Left renal pelvis (tissue), 4 donors: Measurements from ENCODE around the gene OR10H4. TPM values are rescaled to one million over a fixed set of nuclear protein-coding genes. Genes with fewer than 3 reads are reported as not detected.
"Not testable (repeated sequence)": the region's sequence is repeated elsewhere in the genome, so short reads cannot be mapped to it uniquely, and the experiment has no call there.

Experiments
- DNase-seq, 4 donors: peaks; one replicate each; pipeline ENCODE4 v3.0.0-alpha.2; 2013; ENCODE audit warnings: low read depth in 4 of 4, low spot score in 3 of 4
- polyA plus RNA-seq, 4 donors: library from polyadenylated mRNA; unstranded; fragments of 120-200 nt; gene quantifications; one replicate each; pipeline ENCODE4 v1.2.1, GENCODE V29; 2013; ENCODE audit not compliant: insufficient read length in 4 of 4

Gene OR10H4
- polyA plus RNA-seq, 4 donors = not detected

DNA sequence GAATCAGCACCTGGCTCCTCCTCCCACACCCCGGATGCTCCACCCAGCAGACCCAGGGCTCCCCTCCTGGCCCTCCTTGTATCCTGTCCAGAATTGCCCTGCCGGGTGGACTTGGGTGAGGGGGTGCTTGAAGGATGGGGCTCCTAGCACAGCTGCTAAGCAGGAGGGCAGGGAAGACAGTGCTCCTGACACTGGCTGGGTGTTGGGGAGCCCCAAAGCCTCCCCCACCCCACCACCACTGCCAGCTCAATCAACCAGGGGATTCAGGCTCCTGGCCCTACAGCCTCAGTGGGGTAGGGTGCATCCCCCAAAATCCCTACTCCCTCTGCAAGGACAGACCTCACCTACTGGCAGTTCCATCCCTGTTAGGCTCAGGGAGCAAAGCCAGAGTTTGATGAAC, 11.9 kb upstream of the OR10H4 start:
- DNase-seq = no peak

DNA sequence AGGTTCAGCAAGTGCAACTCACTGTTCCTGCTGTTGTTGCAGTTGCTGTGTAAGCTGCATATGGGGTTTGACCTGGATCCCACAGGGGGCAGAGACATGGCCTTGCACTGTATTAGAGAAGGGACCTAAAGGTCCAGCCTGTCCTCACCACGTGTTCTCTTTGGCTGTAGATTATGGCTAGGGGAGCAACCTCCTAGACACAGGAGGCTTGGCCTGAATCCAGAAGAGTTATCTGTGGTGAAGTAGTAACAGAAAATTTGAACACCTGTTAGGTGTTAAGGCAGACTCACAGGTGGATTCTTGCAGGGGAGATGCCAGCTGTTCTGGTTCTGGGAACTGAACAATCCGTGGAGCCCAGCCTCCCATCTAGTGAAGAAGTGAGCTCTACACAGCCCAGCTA, 11.0 kb upstream of the OR10H4 start:
- DNase-seq = no peak

GRCh38 chr19:15944401-15944800, 4.4 kb upstream of the OR10H4 start:
- DNase-seq = no peak

- DNase-seq = no peak
These were observed 3.5 kb upstream of the OR10H4 start for GRCh38 chr19:15945301-15945700.

DNA sequence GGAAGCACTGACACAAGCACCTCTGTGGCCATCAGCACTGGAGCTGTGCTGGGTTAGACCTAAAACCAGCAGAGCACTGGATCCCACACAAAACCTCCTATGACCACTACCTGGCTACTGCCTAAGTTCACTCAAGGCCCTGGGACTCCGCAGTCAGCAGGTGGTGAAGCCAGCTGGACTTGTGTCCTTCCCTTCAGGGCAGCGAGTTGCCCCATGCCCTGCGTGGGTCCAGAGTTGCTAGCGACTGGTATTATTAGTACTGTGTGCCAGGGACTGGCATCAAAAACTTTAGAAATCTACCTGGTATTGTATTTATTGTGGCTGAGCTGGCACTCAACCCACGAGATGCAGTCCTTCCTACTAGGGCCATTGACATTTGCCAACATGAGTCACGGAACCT, 6.0 kb downstream of the OR10H4 start:
- no peak for DNase-seq

GRCh38 chr19:15962319-15962718, 13.5 kb downstream of the OR10H4 start:
- DNase-seq = no peak

DNA sequence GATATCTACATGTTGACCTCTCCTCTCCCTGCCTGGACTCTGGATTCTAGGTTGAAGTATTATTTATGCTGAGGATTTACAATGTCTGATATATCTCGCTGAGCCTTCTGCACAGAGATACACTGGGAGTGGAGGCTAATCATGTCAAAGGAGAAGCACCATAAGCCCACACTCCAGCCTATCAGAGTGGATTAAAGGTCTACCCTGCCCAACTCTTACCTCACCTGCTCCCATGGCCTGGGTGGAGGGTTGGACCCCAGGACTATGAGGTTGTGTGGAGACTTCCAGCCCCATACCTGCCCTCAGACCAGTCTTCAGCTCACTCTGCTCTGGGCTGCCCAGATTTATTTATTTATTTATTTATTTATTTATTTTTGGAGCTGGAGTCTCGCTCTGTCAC, 15.4 kb downstream of the OR10H4 start:
- DNase-seq = no peak

GRCh38 chr19:15971224-15971780, 22.5 kb downstream of the OR10H4 start:
- no peak for DNase-seq

DNA sequence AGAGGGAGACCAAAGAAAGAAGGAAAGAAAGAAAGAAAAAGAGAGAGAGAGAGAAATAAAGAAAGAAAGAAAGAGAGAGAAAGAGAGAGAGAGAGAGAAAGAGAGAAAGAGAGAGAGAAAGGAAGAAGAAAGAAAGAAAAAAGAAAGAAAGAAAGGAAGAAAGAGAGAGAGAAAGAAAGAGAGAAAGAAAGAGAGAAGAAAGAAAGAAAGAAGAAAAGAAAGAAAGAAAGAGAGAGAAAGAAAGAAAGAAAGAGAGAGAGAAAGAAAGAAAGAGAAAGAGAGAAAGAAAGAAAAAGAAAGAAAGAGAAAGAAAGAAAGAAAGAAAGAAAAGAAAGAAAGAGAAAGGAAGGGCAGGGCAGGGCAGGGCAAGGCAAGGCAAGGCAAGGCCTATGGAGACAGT, 23.2 kb downstream of the OR10H4 start:
- DNase-seq = not testable (repeated sequence)

GRCh38 chr19:15974856-15975255, 26.0 kb downstream of the OR10H4 start:
- no peak for DNase-seq

DNA sequence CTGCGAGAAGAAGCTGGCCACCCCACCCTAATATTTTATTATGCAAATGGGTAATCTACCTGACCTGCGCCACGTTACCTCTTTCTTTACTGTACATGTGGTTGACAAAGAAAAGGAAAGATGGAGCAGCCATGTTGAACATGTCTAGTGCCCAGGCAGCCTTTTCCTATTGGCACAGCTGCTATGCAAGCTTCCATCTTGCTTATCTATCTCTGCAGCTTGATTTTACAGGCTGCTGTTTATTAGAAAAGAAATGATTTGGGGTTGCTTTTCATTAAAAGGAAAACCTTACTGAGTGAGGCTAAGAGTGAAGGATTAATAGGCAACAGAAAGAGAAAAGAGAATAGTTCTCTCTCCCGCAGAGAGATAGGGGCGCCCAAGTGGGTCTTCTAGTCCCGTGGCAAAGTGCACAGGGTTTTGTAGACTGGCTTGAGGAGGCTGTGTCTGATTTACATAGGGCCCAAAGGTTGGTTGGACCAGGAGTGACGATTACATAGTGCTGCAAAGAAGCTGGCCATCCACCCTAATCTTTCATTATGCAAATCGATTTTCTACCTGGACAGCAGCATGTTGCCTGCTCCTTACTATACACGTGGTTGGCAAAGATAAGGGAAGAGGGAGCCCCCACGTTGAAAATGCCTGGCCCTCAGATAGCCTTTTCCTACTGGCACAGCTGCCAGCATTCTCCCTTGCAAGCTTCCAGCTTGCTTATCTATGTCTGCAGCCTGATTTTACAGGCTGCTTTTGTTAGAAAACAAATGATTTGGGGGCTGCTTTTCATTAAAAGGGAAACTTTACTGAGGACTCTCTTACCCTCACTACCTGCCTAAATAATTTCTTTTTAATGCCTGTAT, 28.3 kb downstream of the OR10H4 start:
- no peak for DNase-seq

DNA sequence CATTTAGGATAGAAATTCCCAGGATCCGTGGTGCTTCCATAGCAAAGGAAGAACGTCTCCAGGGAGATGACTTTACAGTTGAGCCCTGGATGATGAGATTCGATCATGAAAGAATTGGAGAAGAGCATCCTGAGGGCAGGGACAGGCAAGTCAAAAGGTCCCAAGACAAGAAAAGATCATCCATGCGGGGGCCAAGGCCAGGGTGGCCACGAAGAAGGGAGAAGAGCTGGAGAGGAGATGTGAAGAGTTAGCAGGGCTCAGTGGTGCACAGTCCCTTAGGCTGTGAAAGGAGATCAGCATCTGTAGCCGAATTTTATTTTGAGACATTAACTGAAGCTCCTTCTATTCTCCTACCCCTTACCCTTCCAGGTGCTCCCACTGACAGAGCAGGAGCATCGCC, 28.9 kb downstream of the OR10H4 start:
- no peak for DNase-seq

DNA sequence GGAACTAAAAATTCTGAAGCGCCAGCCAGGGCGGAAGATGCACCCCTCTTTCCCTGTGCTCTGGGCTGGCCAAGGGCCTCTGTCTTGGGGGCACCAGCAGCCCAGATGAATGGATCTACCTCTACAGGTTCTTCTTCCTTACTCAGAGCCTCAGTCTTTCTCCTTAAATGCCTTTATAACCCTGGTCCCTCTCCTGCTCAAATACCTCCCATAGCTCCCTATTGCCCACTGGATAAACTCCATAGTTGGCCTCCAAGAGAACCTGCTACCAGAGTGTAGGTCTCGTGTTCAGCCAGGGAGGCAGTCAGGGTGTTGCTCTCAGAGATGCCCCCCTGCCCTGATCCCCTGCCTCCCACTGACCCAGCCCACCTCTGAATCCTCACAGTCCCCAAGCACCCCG, 30.5 kb downstream of the OR10H4 start:
- no peak for DNase-seq

DNA sequence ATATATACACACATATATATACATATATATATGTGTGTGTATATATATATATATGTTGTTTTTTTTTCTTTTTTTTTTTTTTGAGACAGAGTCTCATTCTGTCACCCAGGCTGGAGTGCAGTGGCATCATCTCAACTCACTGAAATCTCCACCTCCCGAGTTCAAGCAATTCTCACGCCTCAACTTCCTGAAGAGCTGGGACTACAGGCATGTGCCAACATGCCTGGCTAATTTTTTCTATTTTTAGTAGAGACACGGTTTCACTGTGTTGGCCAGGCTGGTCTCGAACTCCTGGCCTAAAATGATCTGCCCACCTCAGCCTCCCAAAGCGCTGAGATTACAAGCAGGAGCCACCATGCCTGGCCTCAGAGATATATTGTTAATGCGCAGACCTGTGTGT, 37.0 kb downstream of the OR10H4 start:
- not testable (repeated sequence) for DNase-seq

- no peak for DNase-seq
These were observed 37.9 kb downstream of the OR10H4 start for GRCh38 chr19:15986701-15987100.

DNA sequence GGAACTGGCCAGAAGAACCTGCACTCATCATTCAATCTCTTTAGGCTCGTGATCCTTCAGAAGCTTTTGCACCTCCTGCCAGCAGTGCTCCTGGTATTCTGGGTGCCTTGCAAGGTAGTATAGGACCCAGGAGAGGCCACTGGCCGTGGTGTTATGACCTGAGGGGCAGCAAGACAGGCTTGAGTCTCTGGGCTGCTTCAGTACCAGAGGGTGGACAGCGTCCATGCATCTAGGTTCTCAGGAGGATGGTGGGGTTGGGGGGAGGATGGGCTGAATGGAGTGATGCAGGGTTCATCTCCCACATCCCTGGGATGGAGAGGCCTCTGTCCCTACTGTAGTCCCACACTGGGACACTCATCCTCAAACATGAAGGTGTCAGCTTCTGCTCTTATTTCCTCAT, 41.1 kb downstream of the OR10H4 start:
- DNase-seq = no peak

DNA sequence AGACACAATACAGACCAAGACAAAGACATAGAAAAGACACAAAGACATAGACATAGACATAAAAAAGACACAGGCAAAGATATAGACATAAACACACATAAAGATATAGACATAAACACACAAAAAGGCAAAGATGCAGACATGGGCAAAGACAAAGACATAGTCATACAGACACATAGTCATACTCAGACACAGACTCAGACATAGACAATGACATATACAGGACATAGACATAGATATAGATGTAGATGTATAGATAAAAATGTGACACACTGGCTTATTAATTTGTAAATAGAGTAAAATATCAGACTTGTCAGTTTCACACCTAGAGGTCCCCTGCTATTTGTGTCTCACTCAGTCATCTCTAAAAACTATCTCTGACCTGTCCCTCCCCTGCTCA, 42.8 kb downstream of the OR10H4 start:
- DNase-seq = no peak

- no peak for DNase-seq
These were observed 43.2 kb downstream of the OR10H4 start for GRCh38 chr19:15992014-15992413.

GRCh38 chr19:15995536-15995935, 46.7 kb downstream of the OR10H4 start:
- DNase-seq = no peak

- no peak for DNase-seq
These were observed 49.4 kb downstream of the OR10H4 start for GRCh38 chr19:15998166-15998565.
